ENCODE data around the gene ZBTB20.

The ZBTB20 gene

GRCh38 chr3:114846779-114847178 is 300.3 kb downstream of the ZBTB20 start:
- TF ChIP-seq ZNF70 (CRISPR knock-in tag; IDR thresholded peaks at IDR 0.05) (no peak), BACH2 (CRISPR knock-in tag; IDR thresholded peaks at IDR 0.05; ENCODE audit: borderline replicate concordance) (no peak), OSR1 (CRISPR knock-in tag; IDR thresholded peaks at IDR 0.05) (no peak), CREB5 (CRISPR knock-in tag; IDR thresholded peaks at IDR 0.05; ENCODE audit: low read depth) (no peak), POU6F1 (CRISPR knock-in tag; IDR thresholded peaks at IDR 0.05; ENCODE audit: borderline replicate concordance, low read depth) (no peak), ZC3H10 (CRISPR knock-in tag; IDR thresholded peaks at IDR 0.05) (no peak), ZNF565 (CRISPR knock-in tag; conservative IDR thresholded peaks at IDR 0.05; ENCODE audit: low read depth) (no peak), TOX (CRISPR knock-in tag; IDR thresholded peaks at IDR 0.05; ENCODE audit: borderline replicate concordance) (no peak), ISL1 (CRISPR knock-in tag; IDR thresholded peaks at IDR 0.05) (no peak), ESRRG (CRISPR knock-in tag; IDR thresholded peaks at IDR 0.05) (no peak), RARB (CRISPR knock-in tag; IDR thresholded peaks at IDR 0.05) (no peak), PPARA (CRISPR knock-in tag; IDR thresholded peaks at IDR 0.05; ENCODE audit: borderline replicate concordance) (no peak), ZNF8 (CRISPR knock-in tag; IDR thresholded peaks at IDR 0.05) (no peak)
- TF ChIP-seq, protein P1, sequence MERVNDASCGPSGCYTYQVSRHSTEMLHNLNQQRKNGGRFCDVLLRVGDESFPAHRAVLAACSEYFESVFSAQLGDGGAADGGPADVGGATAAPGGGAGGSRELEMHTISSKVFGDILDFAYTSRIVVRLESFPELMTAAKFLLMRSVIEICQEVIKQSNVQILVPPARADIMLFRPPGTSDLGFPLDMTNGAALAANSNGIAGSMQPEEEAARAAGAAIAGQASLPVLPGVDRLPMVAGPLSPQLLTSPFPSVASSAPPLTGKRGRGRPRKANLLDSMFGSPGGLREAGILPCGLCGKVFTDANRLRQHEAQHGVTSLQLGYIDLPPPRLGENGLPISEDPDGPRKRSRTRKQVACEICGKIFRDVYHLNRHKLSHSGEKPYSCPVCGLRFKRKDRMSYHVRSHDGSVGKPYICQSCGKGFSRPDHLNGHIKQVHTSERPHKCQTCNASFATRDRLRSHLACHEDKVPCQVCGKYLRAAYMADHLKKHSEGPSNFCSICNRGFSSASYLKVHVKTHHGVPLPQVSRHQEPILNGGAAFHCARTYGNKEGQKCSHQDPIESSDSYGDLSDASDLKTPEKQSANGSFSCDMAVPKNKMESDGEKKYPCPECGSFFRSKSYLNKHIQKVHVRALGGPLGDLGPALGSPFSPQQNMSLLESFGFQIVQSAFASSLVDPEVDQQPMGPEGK (CRISPR knock-in tag; IDR thresholded peaks at IDR 0.05; ENCODE audit: borderline replicate concordance) = no peak
- ATAC-seq = no peak

DNA sequence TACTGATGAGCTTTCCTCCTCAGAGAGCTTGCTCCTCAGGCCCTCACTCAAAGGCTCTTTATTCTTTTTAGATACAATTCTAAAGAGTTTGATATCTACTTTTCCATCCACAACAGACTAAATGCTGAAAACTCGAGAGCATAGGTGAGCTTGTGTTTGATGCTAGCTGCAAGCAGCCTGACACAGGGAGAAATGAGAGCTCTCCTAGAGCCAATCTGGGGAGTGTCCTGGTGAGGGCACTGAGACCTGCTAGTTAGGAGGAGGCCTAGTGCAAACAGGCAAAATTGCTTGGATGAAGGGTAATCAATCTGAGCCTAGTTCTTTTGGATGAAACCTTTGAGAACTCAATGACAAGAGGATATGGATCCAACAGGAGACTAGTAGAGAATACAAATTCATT is 300.8 kb downstream of the ZBTB20 start:
- ATAC-seq = no peak
- no peak for TF ChIP-seq OSR1 (CRISPR knock-in tag; IDR thresholded peaks at IDR 0.05)
- no peak for TF ChIP-seq ZFP3 (CRISPR knock-in tag; IDR thresholded peaks at IDR 0.05)
- TF ChIP-seq CSRNP3 (CRISPR knock-in tag; IDR thresholded peaks at IDR 0.05) = no peak
- TF ChIP-seq, protein P1 (CRISPR knock-in tag; IDR thresholded peaks at IDR 0.05; ENCODE audit: borderline replicate concordance) = no peak
- no peak for TF ChIP-seq ZFP30 (CRISPR knock-in tag; IDR thresholded peaks at IDR 0.05)
- TF ChIP-seq GLIS3 (CRISPR knock-in tag; IDR thresholded peaks at IDR 0.05) = no peak
- no peak for TF ChIP-seq TSHZ2 (CRISPR knock-in tag; IDR thresholded peaks at IDR 0.05)
- TF ChIP-seq ISL1 (CRISPR knock-in tag; IDR thresholded peaks at IDR 0.05) = no peak
- no peak for TF ChIP-seq RARB (CRISPR knock-in tag; IDR thresholded peaks at IDR 0.05)
- TF ChIP-seq CSDC2 (CRISPR knock-in tag; IDR thresholded peaks at IDR 0.05) = no peak
- TF ChIP-seq TCF4 (CRISPR knock-in tag; IDR thresholded peaks at IDR 0.05; ENCODE audit: borderline replicate concordance) = no peak
- no peak for TF ChIP-seq TOX (CRISPR knock-in tag; IDR thresholded peaks at IDR 0.05; ENCODE audit: borderline replicate concordance)
- TF ChIP-seq ZNF70 (CRISPR knock-in tag; IDR thresholded peaks at IDR 0.05) = no peak
- no peak for TF ChIP-seq ZNF565 (CRISPR knock-in tag; conservative IDR thresholded peaks at IDR 0.05; ENCODE audit: low read depth)

All from SK-N-SH treated with all-trans-retinoic acid at 6 μM for 48 hours (cell line).